Dendritic cell treated with granulocyte-macrophage colony-stimulating factor and Interleukin-4, amounts not matched to agents 40 ng/mL and 50 ng/mL, for 4 days (primary cell): ENCODE results near the gene PPIAL4G.
"Not testable (repeated sequence)": the region's sequence is repeated elsewhere in the genome, so short reads cannot be mapped to it uniquely, and the experiment has no call there.

Source experiments
- H3K27ac Mint-ChIP-seq: one replicate; pipeline ENCODE4 v1.8.0; 2022; ENCODE audit warnings: mild to moderate bottlenecking, mixed read lengths
- H3K27me3 Mint-ChIP-seq: one replicate; pipeline ENCODE4 v1.8.0; 2022; ENCODE audit warnings: mild to moderate bottlenecking, mixed read lengths
- H3K36me3 Mint-ChIP-seq: one replicate; pipeline ENCODE4 v1.8.0; 2022; ENCODE audit warnings: low read depth, mixed read lengths
- H3K4me1 Mint-ChIP-seq: one replicate; pipeline ENCODE4 v1.8.0; 2022; ENCODE audit warnings: low read depth, mixed read lengths
- H3K4me3 Mint-ChIP-seq: one replicate; pipeline ENCODE4 v1.8.0; 2022; ENCODE audit warnings: mild to moderate bottlenecking, moderate library complexity, mixed read lengths
- H3K9me3 Mint-ChIP-seq: one replicate; pipeline ENCODE4 v1.8.0; 2022; ENCODE audit warnings: mixed read lengths
- intact Hi-C: fragments of 100-400 bp; cut with micrococcal nuclease; formaldehyde crosslinking; loops from one replicate; pipeline ENCODE4 v1.15.0; 2022

PPIAL4G gene

DNA sequence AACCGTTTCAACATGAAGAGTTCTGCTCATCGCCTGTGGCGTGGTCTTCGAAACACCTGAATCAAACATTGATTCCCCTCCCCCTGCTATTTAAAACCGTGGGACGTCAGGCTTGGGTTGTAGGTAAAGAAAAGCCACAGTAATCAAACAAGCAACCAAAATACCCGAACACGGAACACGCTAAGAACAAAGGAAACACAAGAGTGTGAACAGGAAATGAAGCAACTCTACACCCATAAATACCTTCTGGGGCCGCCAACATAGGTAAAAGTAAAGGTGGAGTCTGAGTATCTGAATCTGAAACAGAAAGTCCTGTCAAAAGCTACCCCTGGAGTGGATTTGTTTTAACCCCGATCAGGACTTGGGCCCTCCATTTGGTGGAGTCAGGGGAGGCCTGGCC, 24.7 kb downstream of the PPIAL4G start:
- H3K4me1 Mint-ChIP-seq, H3K9me3 Mint-ChIP-seq, H3K36me3 Mint-ChIP-seq, intact Hi-C loops, H3K27me3 Mint-ChIP-seq: not testable (repeated sequence)
- peak overlapping the region; percentile 82 for H3K27ac Mint-ChIP-seq
- H3K4me3 Mint-ChIP-seq: peak overlapping the region; percentile 72

GRCh38 chr1:148452845-148453244, 30.3 kb downstream of the PPIAL4G start:
- H3K27ac Mint-ChIP-seq, H3K36me3 Mint-ChIP-seq, intact Hi-C loops, H3K27me3 Mint-ChIP-seq, H3K9me3 Mint-ChIP-seq, H3K4me1 Mint-ChIP-seq, H3K4me3 Mint-ChIP-seq: not testable (repeated sequence)

DNA sequence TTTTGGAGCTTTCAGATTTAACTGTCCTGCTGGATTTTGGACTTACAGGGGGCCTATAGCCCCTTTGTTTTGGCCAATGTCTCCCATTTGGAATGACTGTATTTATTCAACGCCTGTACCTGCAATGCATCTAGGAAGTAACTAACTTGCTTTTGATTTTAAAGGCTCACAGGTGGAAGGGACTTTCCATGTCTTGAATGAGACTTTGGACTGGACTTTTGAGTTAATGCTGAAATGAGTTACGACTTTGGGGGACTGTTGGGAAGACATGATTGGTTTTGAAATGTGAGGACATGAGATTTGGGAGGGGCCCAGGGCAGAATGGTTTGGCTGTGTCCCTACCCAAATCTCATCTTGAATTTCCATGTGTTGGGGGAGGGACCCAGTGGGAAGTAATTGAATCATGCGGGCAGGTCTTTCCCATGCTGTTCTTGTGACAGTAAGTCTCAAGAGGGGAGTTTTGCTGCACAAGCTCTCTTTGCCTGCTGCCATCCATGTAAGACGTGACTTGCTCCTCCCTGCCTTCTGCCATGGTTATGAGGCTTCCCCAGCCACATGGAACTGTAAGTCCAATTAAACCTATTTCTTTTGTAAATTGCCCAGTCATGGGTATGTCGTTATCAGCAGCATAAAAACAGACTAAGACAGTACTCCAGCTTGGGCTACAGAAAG, 43.3 kb downstream of the PPIAL4G start:
- H3K4me3 Mint-ChIP-seq, H3K4me1 Mint-ChIP-seq, intact Hi-C loops, H3K9me3 Mint-ChIP-seq, H3K27ac Mint-ChIP-seq, H3K27me3 Mint-ChIP-seq, H3K36me3 Mint-ChIP-seq: not testable (repeated sequence)

DNA sequence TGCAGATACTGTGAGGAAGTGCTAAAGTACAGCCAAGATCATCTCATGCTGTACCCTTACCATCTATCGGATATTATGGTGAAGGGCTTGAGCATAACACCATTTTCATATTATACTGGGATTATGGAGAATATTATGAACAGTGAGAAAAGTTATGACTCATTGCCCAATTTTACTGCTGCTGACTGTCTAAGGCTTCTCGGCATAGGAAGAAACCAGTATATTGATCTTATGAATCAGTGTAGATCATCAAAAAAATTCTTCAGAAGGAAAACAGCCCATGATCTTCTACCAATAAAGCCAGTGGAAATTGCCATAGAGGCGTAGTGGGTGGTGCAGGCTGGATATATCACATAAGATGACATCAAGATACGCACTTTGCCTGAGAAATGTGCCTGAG, 47.7 kb downstream of the PPIAL4G start:
- Mint-ChIP-seq H3K36me3 (peaks cover 17% of the 10 kb centered on the region), H3K27ac (no peak overlapping the region), H3K9me3 (no peaks in the 10 kb centered on the region), H3K27me3 (no peaks in the 10 kb centered on the region), H3K4me1 (peaks cover 13% of the 10 kb centered on the region), H3K4me3 (no peak overlapping the region)
- intact Hi-C loops: no loop called here

DNA sequence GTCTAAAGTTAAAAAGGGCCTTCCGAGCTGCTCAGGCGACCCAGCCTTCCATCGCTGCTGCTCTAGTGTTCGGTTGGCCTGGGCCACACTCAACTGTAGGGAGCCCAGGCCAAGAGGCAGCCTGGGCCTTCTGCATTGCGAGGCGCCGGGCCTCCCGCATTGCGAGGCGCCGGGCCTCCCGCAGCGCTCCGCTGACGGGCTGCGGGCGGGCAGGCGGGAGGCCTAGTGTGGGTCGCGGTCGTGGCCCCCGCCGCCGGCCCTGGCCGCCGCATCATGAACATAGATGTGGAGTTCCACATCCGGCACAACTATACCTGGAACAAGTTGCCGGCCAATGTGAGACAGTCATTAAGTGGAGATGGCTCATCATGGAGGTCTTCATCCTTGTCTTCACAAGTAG, 48.3 kb downstream of the PPIAL4G start:
- H3K27me3 Mint-ChIP-seq: no peaks in the 10 kb centered on the region
- intact Hi-C loops: no loop called here
- H3K9me3 Mint-ChIP-seq: no peaks in the 10 kb centered on the region
- H3K4me1 Mint-ChIP-seq: peaks cover 13% of the 10 kb centered on the region
- no peak overlapping the region for H3K27ac Mint-ChIP-seq
- no peak overlapping the region for H3K4me3 Mint-ChIP-seq
- peaks cover 17% of the 10 kb centered on the region for H3K36me3 Mint-ChIP-seq

DNA sequence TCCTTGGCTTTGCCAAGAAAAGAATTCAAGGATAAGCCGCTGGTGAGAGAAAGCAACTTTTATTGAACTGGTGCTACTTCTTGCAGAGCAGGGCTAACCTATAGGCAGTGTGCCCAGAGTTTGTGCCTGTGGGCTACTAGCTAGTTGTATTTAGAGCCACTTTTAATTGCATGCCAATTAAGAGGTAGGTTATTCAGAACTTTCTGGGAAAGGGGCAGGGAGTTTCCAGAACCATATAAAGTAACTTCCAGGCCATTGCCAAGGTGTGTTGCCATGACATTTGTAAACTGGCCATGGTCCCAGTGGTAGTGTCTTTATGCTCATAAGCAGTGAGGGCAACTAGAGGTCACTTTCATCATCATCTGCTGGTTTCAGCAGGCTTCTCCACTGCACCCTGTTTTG, 50.2 kb downstream of the PPIAL4G start:
- H3K4me1 Mint-ChIP-seq, H3K27ac Mint-ChIP-seq, intact Hi-C loops, H3K9me3 Mint-ChIP-seq, H3K27me3 Mint-ChIP-seq, H3K4me3 Mint-ChIP-seq: not testable (repeated sequence)
- peaks cover 31% of the 10 kb centered on the region for H3K36me3 Mint-ChIP-seq
